GM12865 (cell line): ENCODE measurements around the gene ST6GALNAC5.

Experiments
- DNase-seq: peaks from one replicate; pipeline ENCODE4 v3.0.0; 2010; ENCODE audit warnings: low read depth
- H3K4me3 ChIP-seq: 2 replicates; pipeline ENCODE4 v1.5.1; 2011; ENCODE audit warnings: mild to moderate bottlenecking, low read depth, low read length, control low read depth
- CTCF ChIP-seq: IDR thresholded peaks from 2 replicates; pipeline ENCODE4 v1.5.1; 2011; ENCODE audit warnings: low read length, control low read depth, low read depth, inconsistent platforms; ENCODE audit not compliant: insufficient read depth; ENCODE audit errors: missing control alignments

Gene ST6GALNAC5

GRCh38 chr1:76948846-76949245 is 81.6 kb downstream of the ST6GALNAC5 start:
- DNase-seq, result no peak
- no peak overlapping the region for H3K4me3 ChIP-seq
- no peak for TF ChIP-seq CTCF

GRCh38 chr1:76949503-76949902 is 82.2 kb downstream of the ST6GALNAC5 start:
- no peak overlapping the region for H3K4me3 ChIP-seq
- TF ChIP-seq CTCF, result no peak
- no peak for DNase-seq

GRCh38 chr1:76950306-76950705 is 83.0 kb downstream of the ST6GALNAC5 start:
- TF ChIP-seq CTCF, result no peak
- H3K4me3 ChIP-seq, result no peak overlapping the region
- DNase-seq, result no peak

- H3K4me3 ChIP-seq, result no peak overlapping the region
- no peak for DNase-seq
- TF ChIP-seq CTCF, result no peak
Measured at GRCh38 chr1:76951153-76951552, 83.9 kb downstream of the ST6GALNAC5 start.

- H3K4me3 ChIP-seq, result no peak overlapping the region
- TF ChIP-seq CTCF, result no peak
- no peak for DNase-seq
Measured at GRCh38 chr1:76955652-76956051, 88.4 kb downstream of the ST6GALNAC5 start.

GRCh38 chr1:76957961-76958360 is 90.7 kb downstream of the ST6GALNAC5 start:
- TF ChIP-seq CTCF, result no peak
- no peak for DNase-seq
- H3K4me3 ChIP-seq, result no peak overlapping the region

- H3K4me3 ChIP-seq, result no peak overlapping the region
- TF ChIP-seq CTCF, result no peak
- no peak for DNase-seq
Measured at GRCh38 chr1:76958828-76959227, 91.5 kb downstream of the ST6GALNAC5 start.
